ENCODE data around the gene RABGGTA. TPM values are rescaled to one million over a fixed set of nuclear protein-coding genes. Genes with fewer than 3 reads are reported as not detected.
"Not testable (repeated sequence)": the region's sequence is repeated elsewhere in the genome, so short reads cannot be mapped to it uniquely, and the experiment has no call there.

The RABGGTA gene
- total and polyA plus RNA-seq, 2 experiments from 2014 or later, result 17.6 to 20.7 TPM

- H3K4me2 ChIP-seq, result no peak overlapping the region
Measured at GRCh38 chr14:24224618-24225071, 46.8 kb downstream of the RABGGTA start.

GRCh38 chr14:24222987-24223386 is 48.4 kb downstream of the RABGGTA start:
- not testable (repeated sequence) for H3K4me3 ChIP-seq; H3K9me2 ChIP-seq (ENCODE audit: insufficient read depth); H3F3A ChIP-seq (replicated peaks; ENCODE audit: low read depth); DNase-seq (ENCODE audit: low spot score); H3K4me1 Mint-ChIP-seq; H3K9me3 Mint-ChIP-seq; ATAC-seq; H2AFZ ChIP-seq; H3K27me3 ChIP-seq (ENCODE audit: insufficient read depth); H3K4me2 ChIP-seq; H3K27me3 Mint-ChIP-seq (ENCODE audit: insufficient read depth, low read depth, poor library complexity); H3K4me3 Mint-ChIP-seq; H3K27ac Mint-ChIP-seq; H3K4me1 ChIP-seq (ENCODE audit: insufficient read depth); H3K27ac ChIP-seq (ENCODE audit: low read depth)
- H4K20me1 ChIP-seq (replicated peaks; ENCODE audit: insufficient read depth), result peaks cover 36% of the 10 kb centered on the region
- peaks cover 11% of the 10 kb centered on the region for H3K36me3 Mint-ChIP-seq (ENCODE audit: low read depth)
- peaks cover 89% of the 10 kb centered on the region for H3K79me2 ChIP-seq (replicated peaks; ENCODE audit: insufficient read depth)
- peaks cover 12% of the 10 kb centered on the region for H3K36me3 ChIP-seq (ENCODE audit: insufficient read depth)

More at GRCh38 chr14:24224618-24225071, 46.8 kb downstream of the RABGGTA start:
- Mint-ChIP-seq H3K27ac (no peak overlapping the region), H3K36me3 (ENCODE audit: low read depth) (peaks cover 9% of the 10 kb centered on the region), H3K4me3 (no peak overlapping the region), H3K27me3 (ENCODE audit: insufficient read depth, low read depth, poor library complexity) (no peaks in the 10 kb centered on the region), H3K4me1 (no peaks in the 10 kb centered on the region), H3K9me3 (no peaks in the 10 kb centered on the region)
- Histone ChIP-seq H3K27ac (ENCODE audit: low read depth) (no peak overlapping the region), H3K36me3 (ENCODE audit: insufficient read depth) (peaks cover 12% of the 10 kb centered on the region), H4K20me1 (replicated peaks; ENCODE audit: insufficient read depth) (peaks cover 40% of the 10 kb centered on the region), H2AFZ (no peak overlapping the region), H3F3A (replicated peaks; ENCODE audit: low read depth) (no peaks in the 10 kb centered on the region), H3K27me3 (ENCODE audit: insufficient read depth) (no peaks in the 10 kb centered on the region), H3K4me1 (ENCODE audit: insufficient read depth) (no peaks in the 10 kb centered on the region), H3K4me3 (no peak overlapping the region), H3K79me2 (replicated peaks; ENCODE audit: insufficient read depth) (peaks cover 98% of the 10 kb centered on the region), H3K9me2 (ENCODE audit: insufficient read depth) (no peaks in the 10 kb centered on the region)
- ATAC-seq, result no peak
- TF ChIP-seq NANOG (IDR thresholded peaks at IDR 0.05; ENCODE audit: borderline replicate concordance) (no peak), EZH2phosphoT487 (IDR thresholded peaks at IDR 0.05; ENCODE audit: unreplicated experiment) (no peak)
- DNase-seq (ENCODE audit: low spot score), result no peak

GRCh38 chr14:24219521-24219920 is 51.9 kb downstream of the RABGGTA start:
- H2AFZ ChIP-seq, result no peak overlapping the region
- no peak overlapping the region for H3K4me3 ChIP-seq
- H3K27ac Mint-ChIP-seq, result no peak overlapping the region
- H3K4me2 ChIP-seq, result no peak overlapping the region
- peaks cover 4% of the 10 kb centered on the region for H3K27me3 Mint-ChIP-seq (ENCODE audit: insufficient read depth, low read depth, poor library complexity)
- H3K4me3 Mint-ChIP-seq, result no peak overlapping the region
- peaks cover 54% of the 10 kb centered on the region for H3K79me2 ChIP-seq (replicated peaks; ENCODE audit: insufficient read depth)
- H3K36me3 Mint-ChIP-seq (ENCODE audit: low read depth), result peaks cover 9% of the 10 kb centered on the region; the same call in 2 of the 3 replicates
- ATAC-seq (no peak), DNase-seq (ENCODE audit: low spot score) (no peak)
- H3F3A ChIP-seq (replicated peaks; ENCODE audit: low read depth), result peaks cover 19% of the 10 kb centered on the region
- no peaks in the 10 kb centered on the region for H3K27me3 ChIP-seq (ENCODE audit: insufficient read depth)
- no peaks in the 10 kb centered on the region for H3K9me2 ChIP-seq (ENCODE audit: insufficient read depth)
- H3K27ac ChIP-seq (ENCODE audit: low read depth), result no peak overlapping the region
- H3K4me1 Mint-ChIP-seq, result peaks cover 7% of the 10 kb centered on the region
- no peaks in the 10 kb centered on the region; the same call in 2 of the 3 replicates for H3K9me3 Mint-ChIP-seq
- H3K36me3 ChIP-seq (ENCODE audit: insufficient read depth), result no peaks in the 10 kb centered on the region
- peaks cover 27% of the 10 kb centered on the region for H4K20me1 ChIP-seq (replicated peaks; ENCODE audit: insufficient read depth)
- H3K4me1 ChIP-seq (ENCODE audit: insufficient read depth), result peaks cover 4% of the 10 kb centered on the region; the same call in 1 of the 2 replicates
- TF ChIP-seq CREB1 (CRISPR knock-in tag; IDR thresholded peaks at IDR 0.05; ENCODE audit: low read depth), result no peak
- TF ChIP-seq JUNB (IDR thresholded peaks at IDR 0.05; ENCODE audit: unreplicated experiment), result no peak
- no peak for TF ChIP-seq ZNF114 (CRISPR knock-in tag; IDR thresholded peaks at IDR 0.05)
- no peak for TF ChIP-seq POLR2AphosphoS5 (IDR thresholded peaks at IDR 0.05; ENCODE audit: low read depth)
- no peak for TF ChIP-seq ETS1 (IDR thresholded peaks at IDR 0.05)
- TF ChIP-seq EZH2 (IDR thresholded peaks at IDR 0.05; ENCODE audit: low read depth, unreplicated experiment), result no peak
- no peak for TF ChIP-seq STAT1 (IDR thresholded peaks at IDR 0.05; ENCODE audit: unreplicated experiment)
- TF ChIP-seq NANOG (IDR thresholded peaks at IDR 0.05; ENCODE audit: borderline replicate concordance), result no peak
- TF ChIP-seq ZNF462 (CRISPR knock-in tag; IDR thresholded peaks at IDR 0.05), result no peak

Data from GM23338 (cell line).